HepG2 (cell line): Measurements from ENCODE around the gene VWC2L. TPM values are rescaled to one million over a fixed set of nuclear protein-coding genes. Genes with fewer than 3 reads are reported as not detected.
A peak's percentile ranks its signal among the peaks of the same experiment; 100 is the strongest.

Experiments used
- ATAC-seq: fragments of 200-7000 bp; cut with Tn5 transposase; 3 replicates; pipeline ENCODE4 v1.9.1; 2020; ENCODE audit warnings: mild to moderate bottlenecking, moderate library complexity
- BruUV-seq: library from RNA; stranded (reverse); fragments of 400-500 nt; replicated peaks from 2 replicates; lab custom pipeline; 2021; lab: Mats Ljungman, UMichigan
- CTCF ChIA-PET: fragments of 300-600 bp; formaldehyde crosslinking; extraction: SDS; loops from one replicate; lab custom pipeline; 2021; ENCODE audit warnings: low total read pairs, inconsistent platforms, low intra/inter-chr PET ratio; lab: Yijun Ruan, JAX
- POLR2A ChIA-PET: fragments of 350-600 bp; sonication (Branson Sonifier 250); formaldehyde crosslinking; loops from one replicate; lab custom pipeline; 2020; ENCODE audit warnings: antibody characterized with exemption, inconsistent platforms; lab: Yijun Ruan, JAX
- DNase-seq: peaks from one replicate; pipeline ENCODE4 v3.0.0-alpha.2; 2015; ENCODE audit warnings: low spot score
- FAIRE-seq: peaks from 3 replicates; lab custom pipeline; 2011; peaks lifted over from hg19 to GRCh38; lab: Jason Lieb, UNC
- H2AFZ ChIP-seq: one replicate; pipeline ENCODE4 v1.6.1; 2011; ENCODE audit warnings: low read length, inconsistent platforms
- H3K27ac ChIP-seq: fragments of 300-600 bp; 3 replicates; pipeline ENCODE4 v1.8.0; 2011; ENCODE audit warnings: mixed run types, mild to moderate bottlenecking, mixed read lengths, low read length, inconsistent platforms; ENCODE audit not compliant: insufficient read depth; ENCODE audit errors: extremely low read length
- H3K27me3 ChIP-seq, 2 experiments: fragments of 200-600 bp in 1 of 2; 2 replicates in 1 of 2; 3 replicates in 1 of 2; pipeline versions ENCODE4 v1.6.0 to v1.8.0; 2011; ENCODE audit warnings: low read length in 2 of 2, mild to moderate bottlenecking in 2 of 2, moderate library complexity in 2 of 2, inconsistent platforms in 1 of 2; ENCODE audit not compliant: insufficient read depth in 2 of 2, control insufficient read depth in 1 of 2
- H3K36me3 ChIP-seq, 2 experiments: fragments of 200-600 bp in 1 of 2; replicated peaks in 1 of 2; 2 replicates in 1 of 2; 3 replicates in 1 of 2; pipeline versions ENCODE4 v1.5.1 to v1.8.0; 2011; ENCODE audit warnings: low read length in 2 of 2, inconsistent platforms in 1 of 2; ENCODE audit not compliant: insufficient read depth in 2 of 2, control insufficient read depth in 1 of 2
- H3K4me1 ChIP-seq: 2 replicates; pipeline ENCODE4 v1.5.1; 2012; ENCODE audit warnings: low read length, inconsistent platforms; ENCODE audit not compliant: insufficient read depth
- H3K4me2 ChIP-seq: 2 replicates; pipeline ENCODE4 v1.6.0; 2011; ENCODE audit warnings: low read depth, low read length, inconsistent platforms
- H3K4me3 ChIP-seq, 3 experiments: fragments of 200-600 bp in 1 of 3; sonication (generic), shearing (Covaris generic) in 1 of 3; replicated peaks in 1 of 3; 2 replicates each; pipeline ENCODE4 v1.5.1; 2011 to 2016; ENCODE audit warnings: low read length in 3 of 3, inconsistent platforms in 2 of 3, low read depth in 2 of 3, mild to moderate bottlenecking in 2 of 3, control low read depth in 1 of 3, mixed read lengths in 1 of 3; ENCODE audit not compliant: insufficient read depth in 1 of 3
- H3K79me2 ChIP-seq: one replicate; pipeline ENCODE4 v1.6.1; 2011; ENCODE audit warnings: low read length, inconsistent platforms; ENCODE audit not compliant: insufficient read depth
- H3K9ac ChIP-seq: 2 replicates; pipeline ENCODE4 v1.6.0; 2011; ENCODE audit warnings: mild to moderate bottlenecking, low read depth, low read length, inconsistent platforms; ENCODE audit not compliant: insufficient read depth
- H3K9me3 ChIP-seq: 2 replicates; pipeline ENCODE4 v1.5.1; 2012; ENCODE audit warnings: mild to moderate bottlenecking, low read length
- H4K20me1 ChIP-seq: 2 replicates; pipeline ENCODE4 v1.6.0; 2011; ENCODE audit warnings: inconsistent platforms, mild to moderate bottlenecking, low read length, moderate library complexity; ENCODE audit not compliant: insufficient read depth
- MAFF ChIP-seq: IDR thresholded peaks from 2 replicates; pipeline ENCODE4 v1.6.1; 2011; ENCODE audit warnings: low read depth, low read length, improper control_type of control experiment
- MAFK ChIP-seq, 2 experiments: IDR thresholded peaks in 1 of 2; conservative IDR thresholded peaks in 1 of 2; 2 replicates each; pipeline ENCODE4 v1.6.1; 2011; ENCODE audit warnings: improper control_type of control experiment in 2 of 2, low read length in 2 of 2
- SOX6 ChIP-seq, 2 experiments: fragments of 450-650 bp in 1 of 2; sonication (generic) in 1 of 2; formaldehyde crosslinking in 1 of 2; IDR thresholded peaks; 2 replicates each; pipeline versions ENCODE4 v1.4.0 to v1.6.1; 2017 to 2020; ENCODE audit warnings: antibody characterized with exemption in 1 of 2, mild to moderate bottlenecking in 1 of 2, missing genetic modification reagents in 1 of 2
- YY1 ChIP-seq: IDR thresholded peaks from 2 replicates; pipeline ENCODE4 v1.6.1; 2011; ENCODE audit warnings: low read length, low read depth, moderate library complexity, mild to moderate bottlenecking; ENCODE audit not compliant: insufficient read depth, insufficient replicate concordance
- ZBTB21 ChIP-seq: sonication (generic); formaldehyde crosslinking; IDR thresholded peaks from 2 replicates; pipeline ENCODE4 v1.4.0; 2020; ENCODE audit warnings: missing genetic modification reagents
- WGBS: methylation state at CpG from one replicate; pipeline ENCODE4 v1.1.6; 2017; ENCODE audit warnings: low lambda C conversion rate; 5-methylcytosine and 5-hydroxymethylcytosine counted together
- in situ Hi-C: cut with HindIII; loops from 2 replicates; pipeline ENCODE4 v1.10.0; 2017; ENCODE audit warnings: low pct_unique_long_range_greater_than_20kb; ENCODE audit not compliant: extremely low pct_ligation_motif_present
- intact Hi-C: fragments of 100-400 bp; cut with micrococcal nuclease; formaldehyde crosslinking; loops from one replicate; pipeline ENCODE4 v1.10.0; 2022; ENCODE audit not compliant: unreplicated experiment
- polyA plus RNA-seq, 8 experiments: library from polyadenylated mRNA; depleted of rRNA in 3 of 8; stranded (reverse) in 7 of 8; unstranded in 1 of 8; fragments of >200 nt; fragmentation: Illumina TruSeq in 4 of 8; extraction: Trizol in 4 of 8; gene quantifications; 2 replicates each; pipeline versions ENCODE4 v1.2.1 to v1.2.3, GENCODE V29; 2011 to 2016; ENCODE audit warnings: low read depth in 4 of 8, missing spikeins in 1 of 8, mixed read lengths in 1 of 8; ENCODE audit not compliant: insufficient read depth in 1 of 8
- total RNA-seq, 5 experiments: library from RNA; depleted of rRNA; stranded (reverse); fragments of >200 nt; fragmentation: Illumina TruSeq; extraction: Trizol; gene quantifications; 2 replicates each; pipeline ENCODE4 v1.2.3, GENCODE V29; 2016; ENCODE audit warnings: low read depth in 1 of 5
- TF ChIP-seq, protein P1 (sequence below): sonication (generic); formaldehyde crosslinking; IDR thresholded peaks from 2 replicates; pipeline ENCODE4 v1.4.0; 2020; ENCODE audit warnings: mild to moderate bottlenecking, missing genetic modification reagents, borderline replicate concordance
- TF ChIP-seq, protein P2 (sequence below): sonication (generic); formaldehyde crosslinking; IDR thresholded peaks from 2 replicates; pipeline ENCODE4 v1.4.0; 2020; ENCODE audit warnings: missing genetic modification reagents
- TF ChIP-seq, protein P3 (sequence below): sonication (generic); formaldehyde crosslinking; IDR thresholded peaks from 2 replicates; pipeline ENCODE4 v1.4.0; 2020; ENCODE audit warnings: missing genetic modification reagents
- TF ChIP-seq, protein P4 (sequence below): sonication (generic); formaldehyde crosslinking; IDR thresholded peaks from 2 replicates; pipeline ENCODE4 v1.4.0; 2020; ENCODE audit warnings: missing genetic modification reagents

The VWC2L gene
- total and polyA plus RNA-seq, 2 of the 13 experiments (the other 11 are each of a cell fraction or from before 2014, with no cell fraction given), result not detected

DNA sequence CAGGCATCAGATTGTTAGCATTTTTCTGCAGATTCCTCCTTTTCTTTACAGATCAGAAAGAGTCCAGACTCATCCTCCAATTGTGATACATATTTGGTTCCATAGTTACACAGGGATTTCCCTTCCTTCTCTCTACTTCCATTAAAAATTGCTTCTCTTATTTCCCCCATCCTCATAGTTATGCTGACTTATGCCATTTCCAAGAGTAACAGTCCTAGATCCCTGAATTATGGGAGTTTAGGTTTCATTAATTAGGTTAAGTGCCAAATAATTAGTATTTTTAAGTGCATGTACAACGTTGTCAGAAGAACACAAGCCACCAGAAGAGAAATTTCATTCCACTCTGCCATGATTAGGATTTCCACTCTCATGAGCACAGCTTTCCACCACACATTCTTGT is 200.2 kb downstream of the VWC2L start:
- CTCF ChIA-PET, result no interaction called here
- in situ Hi-C loops, result no loop called here
- POLR2A ChIA-PET, result no interaction called here
- Histone ChIP-seq H4K20me1 (no peaks in the 10 kb centered on the region), H3K79me2 (no peaks in the 10 kb centered on the region), H3K27me3 (no peaks in the 10 kb centered on the region), H2AFZ (no peak overlapping the region), H3K4me2 (no peak overlapping the region), H3K27ac (no peak overlapping the region), H3K36me3 (no peaks in the 10 kb centered on the region), H3K9ac (no peak overlapping the region), H3K4me3 (no peak overlapping the region), H3K9me3 (no peaks in the 10 kb centered on the region), H3K4me1 (no peaks in the 10 kb centered on the region)
- no TSS peak for BruUV-seq
- intact Hi-C loops, result no loop called here
- 0% methylated on average over 1 of the region's 1 CpG for WGBS
- DNase-seq (no peak), FAIRE-seq (no peak), ATAC-seq (no peak)
- TF ChIP-seq SOX6 (IDR thresholded peaks at IDR 0.05), result no peak
- no peak for TF ChIP-seq SOX6 (CRISPR knock-in tag; IDR thresholded peaks at IDR 0.05)
- peak; percentile 48; the same call in 1 of the 2 replicates for TF ChIP-seq MAFF
- TF ChIP-seq MAFK (conservative IDR thresholded peaks at IDR 0.05 in 1 of 2, IDR thresholded peaks at IDR 0.05 in 1 of 2; ENCODE audit: low read length in 2 of 2), result peak; percentile 66 to 74; a peak in 3 of 4 replicates

DNA sequence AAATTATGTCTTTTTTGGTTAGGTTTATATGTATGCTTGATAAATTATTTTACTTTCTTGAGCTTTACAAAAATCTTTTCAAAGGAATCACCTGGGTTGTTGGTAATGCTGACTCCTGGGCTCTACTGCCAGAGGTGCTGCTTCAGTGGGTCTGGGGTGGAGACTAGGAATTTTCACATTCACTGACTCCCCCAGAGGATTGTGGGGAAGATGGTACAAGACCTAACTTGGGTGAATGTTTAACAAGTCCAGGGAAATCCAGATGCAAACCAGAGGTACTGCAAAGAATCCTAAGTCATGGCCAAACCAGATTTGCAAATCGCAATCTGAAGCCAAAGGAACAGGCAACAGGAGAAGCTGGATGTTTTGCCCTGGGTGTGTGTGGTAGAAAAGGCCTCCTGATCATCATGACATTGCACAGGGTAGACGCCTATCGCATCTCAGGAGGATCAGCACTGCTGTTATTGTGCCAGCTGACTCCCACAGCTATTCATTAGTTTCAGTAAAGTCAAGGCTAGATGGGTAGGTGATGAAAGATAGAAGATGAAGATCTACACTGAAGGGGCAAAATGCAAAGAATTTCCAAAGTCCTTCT is 213.4 kb downstream of the VWC2L start:
- WGBS, result 2% methylated on average over 3 of the region's 3 CpGs
- no peak for DNase-seq
- H3K4me3 ChIP-seq, result no peak overlapping the region
- H3K79me2 ChIP-seq, result no peaks in the 10 kb centered on the region
- H4K20me1 ChIP-seq, result no peaks in the 10 kb centered on the region
- no peak overlapping the region for H2AFZ ChIP-seq
- CTCF ChIA-PET, result no interaction called here
- H3K4me1 ChIP-seq, result no peaks in the 10 kb centered on the region
- no TSS peak for BruUV-seq
- intact Hi-C loops, result no loop called here
- POLR2A ChIA-PET, result no interaction called here
- H3K36me3 ChIP-seq, result no peaks in the 10 kb centered on the region
- TF ChIP-seq YY1 (no peak), ZBTB21 (CRISPR knock-in tag) (no peak)
- TF ChIP-seq, protein P1, sequence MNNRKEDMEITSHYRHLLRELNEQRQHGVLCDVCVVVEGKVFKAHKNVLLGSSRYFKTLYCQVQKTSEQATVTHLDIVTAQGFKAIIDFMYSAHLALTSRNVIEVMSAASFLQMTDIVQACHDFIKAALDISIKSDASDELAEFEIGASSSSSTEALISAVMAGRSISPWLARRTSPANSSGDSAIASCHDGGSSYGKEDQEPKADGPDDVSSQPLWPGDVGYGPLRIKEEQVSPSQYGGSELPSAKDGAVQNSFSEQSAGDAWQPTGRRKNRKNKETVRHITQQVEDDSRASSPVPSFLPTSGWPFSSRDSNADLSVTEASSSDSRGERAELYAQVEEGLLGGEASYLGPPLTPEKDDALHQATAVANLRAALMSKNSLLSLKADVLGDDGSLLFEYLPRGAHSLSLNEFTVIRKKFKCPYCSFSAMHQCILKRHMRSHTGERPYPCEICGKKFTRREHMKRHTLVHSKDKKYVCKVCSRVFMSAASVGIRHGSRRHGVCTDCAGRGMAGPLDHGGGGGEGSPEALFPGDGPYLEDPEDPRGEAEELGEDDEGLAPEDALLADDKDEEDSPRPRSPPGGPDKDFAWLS (CRISPR knock-in tag), result no peak
- TF ChIP-seq, protein P2, sequence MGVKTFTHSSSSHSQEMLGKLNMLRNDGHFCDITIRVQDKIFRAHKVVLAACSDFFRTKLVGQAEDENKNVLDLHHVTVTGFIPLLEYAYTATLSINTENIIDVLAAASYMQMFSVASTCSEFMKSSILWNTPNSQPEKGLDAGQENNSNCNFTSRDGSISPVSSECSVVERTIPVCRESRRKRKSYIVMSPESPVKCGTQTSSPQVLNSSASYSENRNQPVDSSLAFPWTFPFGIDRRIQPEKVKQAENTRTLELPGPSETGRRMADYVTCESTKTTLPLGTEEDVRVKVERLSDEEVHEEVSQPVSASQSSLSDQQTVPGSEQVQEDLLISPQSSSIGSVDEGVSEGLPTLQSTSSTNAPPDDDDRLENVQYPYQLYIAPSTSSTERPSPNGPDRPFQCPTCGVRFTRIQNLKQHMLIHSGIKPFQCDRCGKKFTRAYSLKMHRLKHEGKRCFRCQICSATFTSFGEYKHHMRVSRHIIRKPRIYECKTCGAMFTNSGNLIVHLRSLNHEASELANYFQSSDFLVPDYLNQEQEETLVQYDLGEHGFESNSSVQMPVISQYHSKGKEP (CRISPR knock-in tag), result no peak
- TF ChIP-seq, protein P3, sequence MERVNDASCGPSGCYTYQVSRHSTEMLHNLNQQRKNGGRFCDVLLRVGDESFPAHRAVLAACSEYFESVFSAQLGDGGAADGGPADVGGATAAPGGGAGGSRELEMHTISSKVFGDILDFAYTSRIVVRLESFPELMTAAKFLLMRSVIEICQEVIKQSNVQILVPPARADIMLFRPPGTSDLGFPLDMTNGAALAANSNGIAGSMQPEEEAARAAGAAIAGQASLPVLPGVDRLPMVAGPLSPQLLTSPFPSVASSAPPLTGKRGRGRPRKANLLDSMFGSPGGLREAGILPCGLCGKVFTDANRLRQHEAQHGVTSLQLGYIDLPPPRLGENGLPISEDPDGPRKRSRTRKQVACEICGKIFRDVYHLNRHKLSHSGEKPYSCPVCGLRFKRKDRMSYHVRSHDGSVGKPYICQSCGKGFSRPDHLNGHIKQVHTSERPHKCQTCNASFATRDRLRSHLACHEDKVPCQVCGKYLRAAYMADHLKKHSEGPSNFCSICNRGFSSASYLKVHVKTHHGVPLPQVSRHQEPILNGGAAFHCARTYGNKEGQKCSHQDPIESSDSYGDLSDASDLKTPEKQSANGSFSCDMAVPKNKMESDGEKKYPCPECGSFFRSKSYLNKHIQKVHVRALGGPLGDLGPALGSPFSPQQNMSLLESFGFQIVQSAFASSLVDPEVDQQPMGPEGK, result no peak
- TF ChIP-seq, protein P4, sequence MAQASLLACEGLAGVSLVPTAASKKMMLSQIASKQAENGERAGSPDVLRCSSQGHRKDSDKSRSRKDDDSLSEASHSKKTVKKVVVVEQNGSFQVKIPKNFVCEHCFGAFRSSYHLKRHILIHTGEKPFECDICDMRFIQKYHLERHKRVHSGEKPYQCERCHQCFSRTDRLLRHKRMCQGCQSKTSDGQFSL (CRISPR knock-in tag), result no peak
- in situ Hi-C loops, result no loop called here
- no peak for ATAC-seq
- H3K27ac ChIP-seq, result no peak overlapping the region
- no peak overlapping the region for H3K9ac ChIP-seq
- no peak overlapping the region for H3K4me2 ChIP-seq
- FAIRE-seq, result no peak
- no peaks in the 10 kb centered on the region for H3K9me3 ChIP-seq
- H3K27me3 ChIP-seq, result no peaks in the 10 kb centered on the region
